CD4-positive, alpha-beta T cell (primary cell): ENCODE measurements around the gene PRR5L. TPM values are rescaled to one million over a fixed set of nuclear protein-coding genes. Genes with fewer than 3 reads are reported as not detected.

Source experiments
- ATAC-seq: fragments of 200-7000 bp; cut with Tn5 transposase; one replicate; pipeline ENCODE4 v1.10.0; 2022; ENCODE audit warnings: mild to moderate bottlenecking; ENCODE audit not compliant: poor library complexity
- CTCF ChIA-PET: fragments of 350-600 bp; sonication (Branson Sonifier 250); formaldehyde crosslinking; loops from one replicate; lab custom pipeline; 2021; ENCODE audit warnings: antibody characterized with exemption, inconsistent platforms; lab: Charles Lee
- POLR2A ChIA-PET: fragments of 350-600 bp; sonication (Branson Sonifier 250); formaldehyde crosslinking; loops from one replicate; lab custom pipeline; 2021; ENCODE audit warnings: antibody characterized with exemption, inconsistent platforms; lab: Charles Lee
- DNase-seq, 14 experiments: peaks; one replicate each; pipeline ENCODE4 v3.0.0-alpha.2; 2013 to 2020; ENCODE audit warnings: mixed read lengths in 2 of 14
- H3K27ac ChIP-seq, 2 donors: one replicate each; pipeline versions ENCODE4 v1.5.1 to v1.7.0; 2013; ENCODE audit warnings: low read length in 2 of 2, low read depth in 1 of 2, mild to moderate bottlenecking in 1 of 2
- H3K27me3 ChIP-seq, 2 experiments: 1 replicate in 1 of 2; 2 replicates in 1 of 2; pipeline versions ENCODE4 v1.6.1 to v1.7.0; 2013; ENCODE audit warnings: low read length in 2 of 2, control low read depth in 1 of 2, mild to moderate bottlenecking in 1 of 2, moderate library complexity in 1 of 2; ENCODE audit not compliant: insufficient read depth in 2 of 2, control insufficient read depth in 1 of 2
- H3K36me3 ChIP-seq: one replicate; pipeline ENCODE4 v1.6.1; 2013; ENCODE audit warnings: low read length, control low read depth; ENCODE audit not compliant: insufficient read depth
- H3K4me1 ChIP-seq: one replicate; pipeline ENCODE4 v1.6.1; 2013; ENCODE audit warnings: low read length, control low read depth; ENCODE audit not compliant: insufficient read depth
- H3K4me3 ChIP-seq: one replicate; pipeline ENCODE4 v1.5.1; 2013; ENCODE audit warnings: mild to moderate bottlenecking, low read length, moderate library complexity
- H3K9me3 ChIP-seq, 2 experiments: 1 replicate in 1 of 2; 2 replicates in 1 of 2; pipeline versions ENCODE4 v1.6.1 to v1.7.0; 2013; ENCODE audit warnings: low read length in 2 of 2, mild to moderate bottlenecking in 2 of 2, control low read depth in 1 of 2, moderate library complexity in 1 of 2; ENCODE audit not compliant: control insufficient read depth in 1 of 2, insufficient read depth in 1 of 2
- H3K27ac Mint-ChIP-seq: one replicate; pipeline ENCODE4 v1.8.0; 2020; ENCODE audit warnings: mixed read lengths
- H3K27me3 Mint-ChIP-seq: one replicate; pipeline ENCODE4 v1.8.0; 2021; ENCODE audit warnings: mixed read lengths
- H3K36me3 Mint-ChIP-seq: one replicate; pipeline ENCODE4 v1.8.0; 2021; ENCODE audit warnings: low read depth, mixed read lengths
- H3K4me1 Mint-ChIP-seq: one replicate; pipeline ENCODE4 v1.8.0; 2021; ENCODE audit warnings: low read depth, mixed read lengths
- H3K4me3 Mint-ChIP-seq: one replicate; pipeline ENCODE4 v1.8.0; 2020; ENCODE audit warnings: mild to moderate bottlenecking, mixed read lengths
- H3K9me3 Mint-ChIP-seq: one replicate; pipeline ENCODE4 v1.8.0; 2020; ENCODE audit warnings: mixed read lengths
- CTCF ChIP-seq: fragments of 200-600 bp; IDR thresholded peaks from one replicate; pipeline ENCODE4 v1.8.0; 2022; ENCODE audit warnings: antibody characterized with exemption, mild to moderate bottlenecking
- intact Hi-C, 2 experiments: fragments of 100-400 bp; cut with DNase I in 1 of 2; cut with micrococcal nuclease in 1 of 2; formaldehyde crosslinking; loops; one replicate each; pipeline versions ENCODE4 v1.15.1 to v1.9.0; 2023 to 2025; cut with DNase I, micrococcal nuclease
- total RNA-seq, 174 experiments: library from RNA in 2 of 174; stranded (reverse) in 2 of 174; gene quantifications; one replicate each; pipeline ENCODE4 v1.2.3 and lab custom pipeline; 2021 to 2026

PRR5L gene
- total RNA-seq, 2 experiments from 2014 or later: 5.4 to 7.6 TPM

DNA sequence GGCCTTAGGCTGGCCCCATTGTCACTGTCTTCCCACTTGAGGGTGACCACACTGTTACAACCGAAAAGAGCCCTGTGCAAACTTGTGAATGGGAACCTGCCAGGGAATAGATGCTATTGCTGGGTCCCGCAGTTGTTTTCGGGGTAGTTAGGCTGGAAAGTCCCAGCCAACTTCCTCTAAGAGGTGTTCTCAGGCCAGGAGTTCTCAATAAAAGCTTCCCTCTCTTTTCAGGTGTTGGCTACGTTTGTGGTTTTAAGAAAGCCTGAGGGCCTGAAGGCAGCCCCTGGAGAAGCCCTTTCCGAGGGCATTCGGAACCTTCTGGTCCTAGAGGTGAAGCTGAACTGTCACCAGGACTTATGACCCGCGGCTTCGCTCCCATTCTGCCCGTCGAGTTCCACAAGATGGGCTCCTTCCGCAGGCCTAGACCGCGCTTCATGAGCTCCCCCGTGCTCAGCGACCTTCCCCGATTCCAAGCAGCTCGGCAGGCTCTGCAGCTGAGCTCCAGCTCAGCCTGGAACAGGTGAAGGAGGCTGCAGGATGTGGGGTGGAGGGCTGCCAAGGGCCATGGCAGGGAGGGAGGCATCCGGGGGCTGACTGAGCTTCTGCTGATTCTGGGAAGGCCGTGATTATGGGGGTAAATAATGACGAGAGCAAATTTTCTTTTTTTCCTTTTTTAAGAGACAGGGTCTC lies 104.8 kb downstream of the PRR5L start:
- no peak overlapping the region for H3K27ac ChIP-seq
- no peaks in the 10 kb centered on the region for H3K27me3 Mint-ChIP-seq
- intact Hi-C loops: no loop called here
- TF ChIP-seq CTCF: no peak
- ChIA-PET POLR2A (interaction anchor here (0.8 to 1.5 kb wide), 2 partner anchors 12 to 20 kb away, joined by 3 to 5 read pairs; no protein-coding TSS in a partner anchor), CTCF (no interaction called here)
- peaks cover 4% of the 10 kb centered on the region for H3K36me3 Mint-ChIP-seq
- DNase-seq (peak in 3 of 14 experiments; percentile 24 to 45 (median 25)), ATAC-seq (no peak)
- no peak overlapping the region for H3K27ac Mint-ChIP-seq
- peak overlapping the region; percentile 45 for H3K4me3 Mint-ChIP-seq
- H3K36me3 ChIP-seq: peaks cover 22% of the 10 kb centered on the region
- no peaks in the 10 kb centered on the region for H3K9me3 Mint-ChIP-seq
- H3K9me3 ChIP-seq: no peaks in the 10 kb centered on the region
- peaks cover 16% of the 10 kb centered on the region for H3K4me1 Mint-ChIP-seq
- H3K27me3 ChIP-seq: no peaks in the 10 kb centered on the region
- peaks cover 20% of the 10 kb centered on the region for H3K4me1 ChIP-seq
- H3K4me3 ChIP-seq: no peak overlapping the region

DNA sequence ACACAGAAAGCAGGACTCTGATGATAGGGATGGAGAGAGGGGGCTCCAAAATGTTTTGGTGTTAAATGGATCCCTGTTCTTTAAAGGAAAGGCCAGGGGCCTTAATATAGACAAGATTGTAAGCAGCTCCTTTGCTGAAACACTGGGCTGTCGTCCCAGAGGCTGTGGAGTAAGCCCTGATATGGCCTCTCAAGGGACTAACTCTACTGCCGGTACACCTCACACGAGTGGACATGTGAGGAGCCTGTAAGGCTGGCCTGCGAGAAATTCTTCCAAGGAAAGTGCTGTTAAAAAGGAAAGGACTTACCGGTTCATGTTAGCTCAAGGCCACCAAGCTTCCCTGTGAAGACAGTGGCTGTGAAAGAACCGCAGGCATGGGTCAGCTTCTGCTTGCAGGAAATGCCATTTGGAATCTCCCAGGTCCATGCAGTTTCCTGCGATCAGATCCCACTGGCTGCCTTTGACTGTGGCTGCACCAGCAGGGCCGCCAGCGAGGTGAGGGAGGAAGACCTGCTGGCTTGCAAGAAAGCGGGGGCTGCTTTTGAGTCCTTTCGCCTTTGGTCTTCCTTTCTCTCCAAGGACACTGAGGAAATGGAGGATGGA lies 106.6 kb downstream of the PRR5L start:
- Histone ChIP-seq H3K9me3 (no peaks in the 10 kb centered on the region), H3K27ac (no peak overlapping the region), H3K27me3 (no peaks in the 10 kb centered on the region), H3K4me1 (peaks cover 20% of the 10 kb centered on the region), H3K4me3 (no peak overlapping the region), H3K36me3 (peaks cover 16% of the 10 kb centered on the region)
- ATAC-seq (no peak), DNase-seq (no peak)
- Mint-ChIP-seq H3K27ac (no peak overlapping the region), H3K36me3 (peaks cover 10% of the 10 kb centered on the region), H3K4me1 (peaks cover 21% of the 10 kb centered on the region), H3K9me3 (no peaks in the 10 kb centered on the region), H3K27me3 (no peaks in the 10 kb centered on the region), H3K4me3 (no peak overlapping the region)
- intact Hi-C loops: no loop called here
- ChIA-PET CTCF (no interaction called here), POLR2A (no interaction called here)
- TF ChIP-seq CTCF: no peak

DNA sequence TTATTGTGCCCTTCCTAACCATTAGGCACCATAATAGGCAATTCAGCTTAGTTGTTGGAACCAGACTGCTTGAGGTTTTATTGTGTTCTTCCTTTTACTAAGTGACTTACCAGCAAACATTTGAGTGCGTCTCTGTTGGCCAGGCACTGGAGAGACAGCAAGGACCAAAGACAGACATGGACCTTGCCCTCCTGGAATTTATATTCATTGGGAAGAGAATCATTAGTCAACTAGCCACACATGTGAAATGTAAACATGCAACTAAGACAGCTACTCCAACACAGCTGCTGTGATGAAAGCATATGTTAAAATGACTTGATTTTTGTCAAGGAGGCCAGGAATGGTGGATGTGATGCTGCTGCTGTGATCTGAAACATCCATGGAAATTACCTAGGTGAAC lies 107.6 kb downstream of the PRR5L start:
- H3K27me3 Mint-ChIP-seq: no peaks in the 10 kb centered on the region
- no peak for TF ChIP-seq CTCF
- peaks cover 16% of the 10 kb centered on the region for H3K36me3 ChIP-seq

More for the DNA sequence above, 107.6 kb downstream of the PRR5L start:
- ChIA-PET POLR2A (interaction anchor here (0.6 kb wide), 1 partner anchor 22 kb away, joined by 4 read pairs; no protein-coding TSS in a partner anchor), CTCF (no interaction called here)
- H3K4me1 ChIP-seq: peaks cover 26% of the 10 kb centered on the region
- peaks cover 10% of the 10 kb centered on the region for H3K36me3 Mint-ChIP-seq
- no peak overlapping the region for H3K4me3 Mint-ChIP-seq
- H3K27ac ChIP-seq: no peak overlapping the region
- intact Hi-C loops: no loop called here
- H3K4me3 ChIP-seq: no peak overlapping the region
- no peaks in the 10 kb centered on the region for H3K27me3 ChIP-seq
- no peaks in the 10 kb centered on the region for H3K9me3 ChIP-seq
- DNase-seq: no peak
- peaks cover 28% of the 10 kb centered on the region for H3K4me1 Mint-ChIP-seq
- no peak for ATAC-seq
- H3K9me3 Mint-ChIP-seq: no peaks in the 10 kb centered on the region
- H3K27ac Mint-ChIP-seq: no peak overlapping the region
